Left colon (tissue), 2 donors: ENCODE data around the gene STX7. TPM values are rescaled to one million over a fixed set of nuclear protein-coding genes. Genes with fewer than 3 reads are reported as not detected.
A peak's percentile ranks its signal among the peaks of the same experiment; 100 is the strongest.
"Not testable (repeated sequence)": the region's sequence is repeated elsewhere in the genome, so short reads cannot be mapped to it uniquely, and the experiment has no call there.

ENCODE experiments used
- ATAC-seq: fragments of 200-7000 bp; cut with Tn5 transposase; one replicate; pipeline ENCODE4 v1.9.1; 2020; ENCODE audit warnings: mild to moderate bottlenecking, moderate library complexity
- DNase-seq, 2 donors: peaks; one replicate each; pipeline ENCODE4 v3.0.0-alpha.2; 2020
- intact Hi-C, 2 donors: fragments of 100-400 bp; cut with DNase I in 1 of 2; cut with micrococcal nuclease in 1 of 2; formaldehyde crosslinking; loops; one replicate each; pipeline versions ENCODE4 v1.11.2 to v1.14.0; 2022; cut with DNase I, micrococcal nuclease
- long read RNA-seq: library from polyadenylated mRNA; unstranded; transcript quantifications from one replicate; pipeline ENCODE4 v2.0.0, GENCODE V29; 2021
- total RNA-seq, 2 donors: library from RNA; stranded (reverse); fragmentation: NEBNext Ultra II Directional; extraction: Animal tissue kit (Norgen Biotek cat#: 25700); gene quantifications; one replicate each; pipeline ENCODE4 v1.2.1, GENCODE V29; 2021
- donor health status: DM: no; HTN: no; CAD: no.
- donor health status: DM: yes; HTN: yes; CAD: no.

STX7 gene
- 10 to 100 TPM; 52.4 to 70.9 TPM for total RNA-seq
- long read RNA-seq, full-length matches to known transcripts: 52 of 73 reads
- long read RNA-seq, partial matches to known transcripts: 7 of 73 reads
- long read RNA-seq, other reads (novel, unspliced or antisense): 14 of 73 reads

- peak; percentile 94 for ATAC-seq
- DNase-seq: peak; percentile 89 to 91
- intact Hi-C loops: no loop called here
These were observed at the start of gene STX7 for GRCh38 chr6:132512638-132513632. STX7 (minus strand) TSS chr6:132513116; CDS start chr6:132503530, 9,586 bp downstream.

- DNase-seq, intact Hi-C loops, ATAC-seq: not testable (repeated sequence)
These were observed 47.2 kb upstream of the STX7 start for GRCh38 chr6:132560087-132560486.

GRCh38 chr6:132552372-132552771 is 39.5 kb upstream of the STX7 start, which contains the start of gene TAAR8:
TAAR8 (plus strand) TSS chr6:132552672; CDS start chr6:132552693, 21 bp downstream.
- ATAC-seq (no peak), DNase-seq (no peak)
- intact Hi-C loops: no loop called here

DNA sequence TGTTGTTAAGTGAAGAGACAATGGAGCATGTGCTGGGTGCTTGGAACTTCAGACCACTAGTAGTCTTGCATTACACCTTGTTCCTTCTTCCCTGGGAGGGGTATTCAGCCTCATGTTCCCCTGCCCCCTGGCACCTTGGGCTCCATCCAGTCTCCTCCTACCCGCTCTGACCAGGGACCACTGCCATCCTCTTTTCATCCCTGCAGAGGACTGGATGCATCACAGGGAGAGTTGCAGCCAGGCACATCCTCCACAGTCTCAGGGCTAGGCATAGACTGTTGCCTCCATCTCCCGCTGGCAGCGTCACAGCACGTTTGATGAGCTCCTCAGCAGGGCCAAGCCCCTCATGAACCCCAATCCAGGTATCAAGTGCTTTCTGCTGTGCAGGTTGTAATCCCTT is 38.3 kb upstream of the STX7 start:
- no peak for DNase-seq
- intact Hi-C loops: no loop called here
- no peak for ATAC-seq

DNA sequence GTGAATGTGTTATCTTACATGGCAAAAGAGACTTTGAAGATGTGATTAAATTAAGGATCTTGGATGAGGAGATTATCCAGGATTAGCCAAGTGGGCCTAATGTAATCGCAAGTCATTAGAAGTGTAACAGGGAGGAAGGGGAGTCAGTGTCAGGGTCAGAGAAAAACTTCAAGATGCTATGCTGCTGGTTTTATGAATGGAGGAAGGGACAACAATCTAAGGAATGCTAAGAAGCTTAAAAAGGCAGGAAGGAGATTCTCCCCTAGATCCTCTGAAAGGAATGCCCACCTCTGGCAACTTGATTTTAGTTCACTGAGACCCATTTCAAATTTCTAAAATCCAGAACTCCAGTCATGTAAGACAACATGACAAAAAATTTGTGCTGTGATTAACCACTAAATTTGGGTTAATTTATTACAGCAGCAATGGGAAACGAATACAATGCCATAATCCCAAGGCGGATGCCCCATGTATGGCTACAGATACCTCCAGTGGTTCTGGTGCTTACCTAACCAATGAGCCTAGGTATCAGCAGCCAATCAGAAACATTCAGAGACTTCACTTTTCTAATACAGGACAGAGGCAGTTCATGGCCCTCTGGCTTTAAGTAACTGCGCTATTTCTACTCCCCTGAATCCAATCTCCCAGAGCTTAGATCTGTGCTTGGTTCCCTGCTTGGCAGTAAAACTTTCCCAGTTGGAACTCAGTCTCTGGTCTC is 36.0 kb upstream of the STX7 start:
- no peak for DNase-seq
- intact Hi-C loops: no loop called here
- no peak for ATAC-seq

DNA sequence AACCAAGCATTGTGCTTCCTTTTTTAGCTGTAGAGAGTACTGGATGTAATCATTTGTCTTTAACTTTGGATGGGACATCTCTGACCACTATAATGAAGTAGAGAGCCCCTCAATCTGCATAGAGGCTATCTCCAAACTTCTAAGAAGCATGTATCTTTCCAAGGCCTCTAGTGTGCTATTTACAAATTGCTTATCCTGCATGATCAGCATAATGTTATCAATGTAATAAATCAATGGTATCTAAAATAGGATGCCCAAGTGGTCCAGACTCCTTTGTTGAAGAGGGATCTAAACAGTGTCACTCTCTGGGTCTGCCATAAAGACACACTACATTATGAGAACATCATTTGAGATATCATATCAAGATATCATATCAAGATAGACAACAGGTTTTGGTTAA is 31.9 kb upstream of the STX7 start:
- ATAC-seq (no peak), DNase-seq (no peak)
- intact Hi-C loops: no loop called here

GRCh38 chr6:132537977-132538376 is 25.1 kb upstream of the STX7 start, which contains the start of gene TAAR9:
TAAR9 (plus strand) TSS chr6:132538277; CDS start chr6:132538290, 13 bp downstream.
- no peak for ATAC-seq
- intact Hi-C loops: no loop called here
- DNase-seq: no peak

DNA sequence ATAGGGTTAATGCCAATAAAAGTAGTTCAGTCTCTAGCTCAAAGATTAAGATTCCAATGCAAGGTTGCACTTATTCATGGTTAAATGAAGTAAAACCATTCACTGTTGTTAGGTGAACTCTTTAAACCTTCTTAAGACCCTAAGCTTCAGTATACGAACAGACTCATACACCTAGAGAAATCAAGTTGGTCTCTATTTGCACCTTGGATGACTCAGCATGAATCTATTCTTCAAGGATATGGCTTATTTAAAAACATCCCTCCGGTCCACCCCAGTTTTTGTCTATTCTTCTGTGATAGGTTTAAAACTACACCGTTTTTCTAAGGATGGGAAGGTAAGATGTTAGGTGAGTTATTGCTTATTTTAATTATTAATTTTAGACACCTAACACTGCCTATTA is 24.2 kb upstream of the STX7 start:
- intact Hi-C loops: no loop called here
- ATAC-seq: no peak
- DNase-seq: no peak

DNA sequence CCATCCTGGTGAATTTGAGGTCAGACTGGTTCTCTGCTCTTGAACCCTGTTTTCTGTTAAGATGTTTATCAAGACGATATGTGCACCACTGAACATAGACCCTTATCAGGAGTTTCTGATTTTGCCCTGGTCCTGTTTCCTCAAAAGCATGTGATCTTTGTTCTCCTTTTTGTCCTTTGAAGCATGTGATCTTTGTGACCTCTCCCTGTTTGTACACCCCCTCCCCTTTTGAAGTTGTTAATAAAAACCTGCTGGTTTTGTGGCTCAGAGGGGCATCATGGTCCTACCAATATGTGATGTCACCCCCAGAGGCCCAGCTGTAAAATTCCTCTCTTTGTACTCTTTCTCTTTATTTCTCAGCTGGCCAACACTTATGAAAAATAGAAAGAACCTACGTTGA is 21.6 kb upstream of the STX7 start:
- ATAC-seq, DNase-seq, intact Hi-C loops: not testable (repeated sequence)

DNA sequence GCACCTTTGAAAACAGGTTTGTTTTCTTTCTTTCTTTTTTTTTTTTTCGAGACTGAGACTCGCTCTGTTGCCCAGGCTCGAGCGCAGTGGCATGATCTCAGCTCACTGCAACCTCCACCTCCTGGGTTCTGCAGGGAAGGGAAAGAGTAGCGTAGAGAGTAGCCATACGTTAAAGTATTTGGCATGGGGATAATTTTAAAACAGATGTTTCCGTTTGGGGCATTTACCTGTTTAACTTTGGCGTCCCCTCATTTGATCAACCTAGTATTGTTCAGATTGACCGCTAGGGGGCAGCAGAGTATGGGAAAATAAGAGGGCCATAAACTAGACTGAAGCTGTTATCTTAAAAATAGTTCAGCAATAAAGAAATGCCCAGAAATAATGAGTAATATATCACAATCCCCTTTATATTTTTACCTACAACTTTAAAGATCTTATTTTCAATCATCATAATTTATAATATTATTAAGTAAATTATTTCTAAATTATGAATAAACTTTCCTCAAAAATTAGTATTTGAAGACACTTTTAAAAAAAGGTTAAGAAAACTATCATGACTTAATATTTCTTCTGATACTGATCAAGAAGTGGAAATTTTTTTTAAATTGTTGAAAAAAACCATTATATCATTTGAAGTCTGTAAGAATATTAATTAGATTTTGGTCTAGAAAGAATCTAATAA is 17.5 kb upstream of the STX7 start:
- intact Hi-C loops: no loop called here
- DNase-seq (peak; percentile 39 to 47), ATAC-seq (peak; percentile 79)

DNA sequence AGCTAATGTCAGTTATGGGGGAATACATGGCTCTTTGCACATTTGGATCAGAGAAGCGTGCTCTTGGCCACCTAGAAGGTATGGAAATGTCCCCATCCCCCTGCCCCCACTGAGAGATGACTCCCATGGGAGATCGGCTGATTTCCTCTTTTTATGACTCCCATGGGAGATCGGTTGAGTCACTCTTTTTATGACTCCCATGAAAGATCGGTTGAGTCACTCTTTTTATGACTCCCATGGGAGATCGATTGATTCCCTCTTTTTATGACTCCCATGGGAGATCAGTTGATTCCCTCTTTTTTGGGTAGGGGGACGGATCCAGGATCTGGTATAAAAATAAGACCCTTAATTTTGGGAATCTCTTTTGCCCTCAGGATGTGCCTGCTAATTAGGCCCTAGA is 14.9 kb upstream of the STX7 start:
- DNase-seq (no peak), ATAC-seq (peak; percentile 58)
- intact Hi-C loops: no loop called here

GRCh38 chr6:132526461-132526860 is 13.5 kb upstream of the STX7 start:
- intact Hi-C loops: no loop called here
- no peak for DNase-seq
- ATAC-seq: no peak

DNA sequence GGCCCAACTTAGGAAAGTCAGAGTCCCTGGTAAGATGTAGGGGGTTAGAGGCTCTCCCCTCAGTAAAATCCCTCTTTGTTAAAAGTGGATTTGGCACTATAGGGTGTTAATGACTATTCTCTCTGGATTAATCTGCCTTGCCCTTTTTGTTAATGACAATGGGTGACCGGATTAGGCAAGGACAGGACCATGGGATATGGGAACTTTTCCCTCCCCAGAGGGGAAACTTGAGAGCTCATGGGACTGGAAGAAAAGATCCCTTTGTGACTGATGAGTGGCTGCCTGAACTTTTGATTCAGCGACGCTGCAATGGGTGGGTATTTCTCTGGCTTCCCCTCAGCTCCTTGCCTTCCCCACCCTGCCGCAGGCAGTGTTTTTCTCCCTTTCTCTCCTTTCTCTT is 12.9 kb upstream of the STX7 start:
- ATAC-seq (no peak), DNase-seq (no peak)
- intact Hi-C loops: no loop called here

DNA sequence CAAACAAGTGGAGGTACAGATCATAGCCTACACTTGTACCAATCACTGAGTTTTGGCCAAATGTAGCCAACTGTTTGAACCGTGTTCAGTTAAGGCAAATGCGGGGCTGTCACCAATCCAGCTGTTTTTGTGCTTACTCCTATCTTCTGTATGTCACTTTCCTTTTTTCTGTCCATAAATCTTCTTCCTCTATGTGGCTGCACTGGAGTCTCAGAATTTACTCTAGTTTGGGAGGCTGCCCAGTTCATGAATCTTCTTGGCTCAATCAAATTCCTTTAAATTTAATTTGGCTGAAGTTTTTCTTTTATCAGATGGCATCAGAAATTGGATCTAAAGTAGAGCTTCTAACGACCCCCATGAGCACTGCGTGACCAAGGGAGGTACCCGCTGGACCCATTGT is 11.7 kb upstream of the STX7 start:
- intact Hi-C loops: no loop called here
- DNase-seq: no peak
- no peak for ATAC-seq

DNA sequence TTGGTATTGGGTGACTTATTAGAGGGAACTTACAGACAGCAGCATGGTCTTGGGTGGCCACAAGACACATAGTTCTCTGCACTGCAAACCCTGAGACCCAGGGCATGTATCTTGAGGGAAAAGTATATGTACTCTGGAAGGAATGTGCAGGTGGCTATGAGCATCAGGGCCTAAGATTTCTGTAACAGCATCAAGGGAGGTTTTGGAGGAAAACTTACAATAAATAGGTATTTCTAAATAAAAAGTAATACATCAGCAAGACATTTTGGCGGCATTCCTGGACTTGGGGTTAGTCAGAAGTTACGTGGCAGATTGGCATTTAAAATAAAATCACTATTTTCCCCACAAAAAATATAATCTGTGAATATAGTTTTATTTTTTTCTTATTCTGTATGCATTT is 8.0 kb upstream of the STX7 start:
- no peak for DNase-seq
- intact Hi-C loops: no loop called here

GRCh38 chr6:132515386-132515785 is 2.5 kb upstream of the STX7 start:
- intact Hi-C loops: no loop called here
- ATAC-seq: no peak

More for the DNA sequence above, 8.0 kb upstream of the STX7 start:
- ATAC-seq: no peak

DNA sequence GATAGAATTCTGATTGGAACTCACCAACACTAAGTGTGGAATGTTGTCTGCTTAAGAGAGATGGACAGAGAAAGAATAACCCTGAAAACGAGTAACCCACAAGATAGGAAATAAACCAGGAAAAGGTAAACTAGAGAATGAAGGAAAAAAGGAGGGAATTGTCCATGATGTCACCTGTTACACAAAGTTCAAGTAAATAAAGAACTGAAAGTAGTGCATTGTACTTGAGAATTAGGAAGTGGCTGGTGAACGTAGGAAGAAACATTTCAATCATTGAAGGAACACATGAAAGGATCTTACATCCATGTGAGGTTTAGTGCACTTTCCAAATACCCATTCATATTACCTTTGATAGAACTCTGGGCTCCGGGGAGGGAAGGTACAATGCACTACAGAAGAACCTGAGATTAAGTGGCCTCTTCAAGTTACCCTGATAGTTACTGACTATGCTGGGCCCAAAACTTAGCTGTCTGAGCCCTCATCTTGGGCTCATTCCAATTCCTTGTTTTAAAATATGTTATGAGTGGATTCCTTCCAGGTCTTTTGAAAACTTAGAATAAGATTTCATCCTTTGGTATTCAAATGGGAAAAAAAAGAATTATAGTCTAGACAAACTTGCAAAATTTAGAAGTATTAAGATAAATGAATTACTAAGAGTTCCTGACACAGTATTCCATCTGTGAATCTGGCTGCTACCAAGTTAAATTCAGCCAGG is 1.1 kb upstream of the STX7 start:
- ATAC-seq (no peak), DNase-seq (no peak)
- intact Hi-C loops: no loop called here

More at GRCh38 chr6:132515386-132515785, 2.5 kb upstream of the STX7 start:
- DNase-seq: no peak

GRCh38 chr6:132512342-132512637 is 626 bp downstream of the STX7 start:
- intact Hi-C loops: no loop called here
- ATAC-seq (no peak), DNase-seq (no peak)

- no peak for ATAC-seq
- intact Hi-C loops: no loop called here
- DNase-seq: no peak
These were observed 1.1 kb downstream of the STX7 start for GRCh38 chr6:132511831-132512220.
